ENCODE data around the gene TBX3. TPM values are rescaled to one million over a fixed set of nuclear protein-coding genes. Genes with fewer than 3 reads are reported as not detected.
A peak's percentile ranks its signal among the peaks of the same experiment; 100 is the strongest.

Gene TBX3
- total RNA-seq, 2 experiments from 2014 or later = not detected

GRCh38 chr12:114628199-114628598 lies 55.8 kb downstream of the TBX3 start:
- Mint-ChIP-seq H3K27me3 (no peaks in the 10 kb centered on the region), H3K4me1 (no peaks in the 10 kb centered on the region), H3K36me3 (no peaks in the 10 kb centered on the region), H3K4me3 (no peak overlapping the region), H3K9me3 (no peaks in the 10 kb centered on the region), H3K27ac (no peak overlapping the region)
- POLR2A ChIA-PET = no interaction called here
- ATAC-seq (ENCODE audit: low read depth) (no peak), DNase-seq (no peak)

- Mint-ChIP-seq H3K4me3 (no peak overlapping the region), H3K9me3 (no peaks in the 10 kb centered on the region), H3K27me3 (no peaks in the 10 kb centered on the region), H3K36me3 (no peaks in the 10 kb centered on the region), H3K27ac (no peak overlapping the region), H3K4me1 (no peaks in the 10 kb centered on the region)
- DNase-seq (no peak), ATAC-seq (ENCODE audit: low read depth) (no peak)
- POLR2A ChIA-PET = no interaction called here
These were observed 56.6 kb downstream of the TBX3 start for GRCh38 chr12:114627393-114627792.

DNA sequence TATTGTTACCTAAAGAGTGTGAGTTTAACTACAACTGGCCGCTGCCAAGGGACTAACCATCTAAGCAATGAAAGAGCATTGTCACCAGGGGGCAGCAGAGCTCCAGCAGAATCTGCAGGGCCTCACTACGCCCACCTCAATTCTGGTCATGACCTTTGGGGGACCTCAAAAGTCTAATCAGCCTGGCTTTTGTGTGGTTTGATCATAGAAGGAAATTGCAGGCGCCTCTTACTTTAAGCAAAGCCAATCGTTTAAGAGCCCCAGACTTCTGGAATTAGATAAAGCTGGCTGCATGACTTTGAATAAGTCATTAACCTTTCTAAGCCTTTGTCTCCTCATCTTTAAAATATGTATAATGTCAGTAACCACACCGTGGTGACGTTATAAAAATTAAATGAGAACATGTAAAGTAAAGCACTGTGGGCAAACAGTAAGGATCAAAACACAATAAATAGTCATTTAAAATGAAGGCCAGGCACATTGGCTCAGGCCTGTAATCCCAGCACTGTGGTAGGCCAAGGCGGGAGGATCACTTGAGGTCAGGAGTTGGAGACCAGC lies 58.6 kb downstream of the TBX3 start:
- Mint-ChIP-seq H3K27ac (no peak overlapping the region), H3K27me3 (no peaks in the 10 kb centered on the region), H3K4me3 (no peak overlapping the region), H3K9me3 (no peaks in the 10 kb centered on the region), H3K4me1 (no peaks in the 10 kb centered on the region), H3K36me3 (no peaks in the 10 kb centered on the region)
- peak; percentile 38 for DNase-seq
- POLR2A ChIA-PET = no interaction called here
- ATAC-seq (ENCODE audit: low read depth) = no peak

DNA sequence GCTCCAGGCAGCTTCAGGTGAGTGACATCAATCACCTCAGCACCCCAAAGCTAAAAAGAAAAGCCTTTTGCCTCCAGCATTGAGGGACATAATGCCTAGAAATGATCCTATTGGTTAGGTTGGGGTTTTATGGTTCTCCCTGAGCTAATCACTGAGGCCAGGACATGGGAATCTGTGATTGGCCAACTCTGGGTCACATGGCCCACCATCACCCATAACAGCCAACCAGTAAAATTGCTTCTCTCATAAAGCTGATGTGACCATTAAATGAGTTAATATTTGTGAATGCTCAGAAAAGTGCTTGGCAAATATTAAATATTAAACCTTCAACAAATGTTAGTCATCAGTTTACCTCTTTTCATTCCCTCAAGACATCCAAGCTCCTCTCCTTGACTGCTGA lies 60.2 kb downstream of the TBX3 start:
- Mint-ChIP-seq H3K4me1 (no peaks in the 10 kb centered on the region), H3K9me3 (no peaks in the 10 kb centered on the region), H3K36me3 (no peaks in the 10 kb centered on the region), H3K27me3 (no peaks in the 10 kb centered on the region), H3K27ac (no peak overlapping the region), H3K4me3 (no peak overlapping the region)
- DNase-seq (no peak), ATAC-seq (ENCODE audit: low read depth) (no peak)
- POLR2A ChIA-PET = no interaction called here

All from activated naive CD8-positive, alpha-beta T cell treated with anti-CD3 and anti-CD28 coated beads, Interleukin-2, amount 10 ng/mL, durations not matched to agents 7 days and 5 days (primary cell).